G401 (cell line): Measurements from ENCODE around the gene RNU7-1. TPM values are rescaled to one million over a fixed set of nuclear protein-coding genes. Genes with fewer than 3 reads are reported as not detected.

Source experiments
- DNase-seq: peaks from one replicate; pipeline ENCODE4 v3.0.0-alpha.2; 2015; ENCODE audit warnings: low spot score
- in situ Hi-C: cut with HindIII; loops from 2 replicates; pipeline ENCODE4 v1.10.0; 2016; ENCODE audit warnings: low sequenced_read_pairs, mixed read lengths
- total RNA-seq: library from RNA; depleted of rRNA; stranded (reverse); fragments of >200 nt; shearing (Covaris generic); gene quantifications from 2 replicates; pipeline ENCODE4 v1.2.3, GENCODE V29; 2014

The RNU7-1 gene
- total RNA-seq, 1 experiment from 2014 or later = not detected

DNA sequence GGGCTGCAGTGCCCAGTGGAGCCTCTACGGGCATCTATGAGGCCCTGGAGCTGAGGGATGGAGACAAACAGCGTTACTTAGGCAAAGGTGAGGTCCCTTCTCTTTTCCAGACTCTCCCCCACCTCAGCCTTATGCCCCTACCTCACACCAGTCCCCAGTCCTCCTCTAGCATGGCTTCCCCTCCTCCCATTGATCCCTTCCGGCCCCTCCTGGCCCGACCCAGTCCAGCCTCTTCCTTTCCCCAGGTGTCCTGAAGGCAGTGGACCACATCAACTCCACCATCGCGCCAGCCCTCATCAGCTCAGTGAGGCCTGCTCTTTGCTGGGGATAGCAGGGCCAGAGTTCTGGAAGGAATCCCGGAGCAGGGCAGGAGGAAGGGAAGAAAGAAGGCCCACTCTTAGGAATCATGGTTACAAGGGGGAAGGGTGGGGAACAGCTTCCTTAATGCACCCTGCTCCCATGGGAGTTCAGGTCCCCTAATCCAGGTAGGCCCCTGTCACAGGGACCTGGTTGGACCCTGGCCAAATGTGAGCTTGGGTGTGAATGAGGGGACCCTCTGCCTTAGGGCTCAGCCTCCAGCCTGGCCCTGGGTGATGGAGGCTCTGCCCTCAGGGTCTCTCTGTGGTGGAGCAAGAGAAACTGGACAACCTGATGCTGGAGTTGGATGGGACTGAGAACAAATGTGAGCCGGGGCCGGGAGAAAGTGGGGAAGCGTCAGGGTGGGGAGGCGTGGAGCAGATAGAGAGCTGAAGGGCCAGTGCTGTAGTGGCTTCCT lies 27.0 kb upstream of the RNU7-1 start:
- in situ Hi-C loops = no loop called here
- no peak for DNase-seq

DNA sequence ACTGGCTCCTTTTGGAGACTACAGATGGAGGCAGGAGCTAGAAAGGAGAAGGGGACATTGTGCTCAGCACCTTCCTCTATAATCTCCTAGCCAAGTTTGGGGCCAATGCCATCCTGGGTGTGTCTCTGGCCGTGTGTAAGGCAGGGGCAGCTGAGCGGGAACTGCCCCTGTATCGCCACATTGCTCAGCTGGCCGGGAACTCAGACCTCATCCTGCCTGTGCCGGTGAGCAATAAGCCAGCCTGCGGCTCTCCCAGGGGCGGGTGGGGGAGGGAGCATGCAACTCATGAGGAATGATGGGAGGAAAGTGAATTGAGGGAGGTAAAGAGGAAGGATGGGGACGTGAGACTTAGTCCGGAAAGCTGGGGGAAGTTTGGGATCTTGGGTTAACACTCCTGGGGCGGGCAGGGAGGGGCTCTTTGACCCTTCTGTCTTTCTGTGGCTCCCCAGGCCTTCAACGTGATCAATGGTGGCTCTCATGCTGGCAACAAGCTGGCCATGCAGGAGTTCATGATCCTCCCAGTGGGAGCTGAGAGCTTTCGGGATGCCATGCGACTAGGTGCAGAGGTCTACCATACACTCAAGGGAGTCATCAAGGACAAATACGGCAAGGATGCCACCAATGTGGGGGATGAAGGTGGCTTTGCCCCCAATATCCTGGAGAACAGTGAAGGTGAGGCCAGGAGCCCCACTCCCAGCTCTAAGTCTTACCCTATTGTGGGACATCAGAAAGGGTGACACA lies 26.0 kb upstream of the RNU7-1 start:
- in situ Hi-C loops = no loop called here

DNA sequence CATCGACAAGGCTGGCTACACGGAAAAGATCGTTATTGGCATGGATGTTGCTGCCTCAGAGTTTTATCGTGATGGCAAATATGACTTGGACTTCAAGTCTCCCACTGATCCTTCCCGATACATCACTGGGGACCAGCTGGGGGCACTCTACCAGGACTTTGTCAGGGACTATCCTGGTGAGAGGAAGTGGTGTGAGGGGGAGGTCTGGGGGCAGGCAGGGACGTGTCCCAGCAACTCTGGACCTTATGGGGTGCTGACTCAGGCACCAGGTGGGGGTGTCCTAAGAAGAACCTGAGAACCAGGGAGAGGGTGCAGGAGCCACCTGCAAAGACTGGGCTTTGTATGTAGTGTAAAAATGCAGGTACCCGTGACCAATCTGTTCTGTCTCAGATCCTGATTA lies 24.0 kb upstream of the RNU7-1 start:
- no peak for DNase-seq
- in situ Hi-C loops = no loop called here

More for the DNA sequence above, 26.0 kb upstream of the RNU7-1 start:
- DNase-seq = no peak

DNA sequence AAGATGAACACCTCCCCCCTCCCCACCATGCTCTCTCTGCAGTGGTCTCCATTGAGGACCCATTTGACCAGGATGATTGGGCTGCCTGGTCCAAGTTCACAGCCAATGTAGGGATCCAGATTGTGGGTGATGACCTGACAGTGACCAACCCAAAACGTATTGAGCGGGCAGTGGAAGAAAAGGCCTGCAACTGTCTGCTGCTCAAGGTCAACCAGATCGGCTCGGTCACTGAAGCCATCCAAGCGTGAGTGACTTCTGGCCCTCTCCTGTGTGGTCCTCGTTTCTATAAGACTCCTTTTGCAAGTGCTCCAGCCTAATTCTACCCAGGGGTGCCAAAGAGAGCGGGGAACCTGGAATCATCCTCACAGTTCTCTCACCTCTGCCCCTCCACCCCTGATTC lies 22.1 kb upstream of the RNU7-1 start:
- no peak for DNase-seq
- in situ Hi-C loops = no loop called here

DNA sequence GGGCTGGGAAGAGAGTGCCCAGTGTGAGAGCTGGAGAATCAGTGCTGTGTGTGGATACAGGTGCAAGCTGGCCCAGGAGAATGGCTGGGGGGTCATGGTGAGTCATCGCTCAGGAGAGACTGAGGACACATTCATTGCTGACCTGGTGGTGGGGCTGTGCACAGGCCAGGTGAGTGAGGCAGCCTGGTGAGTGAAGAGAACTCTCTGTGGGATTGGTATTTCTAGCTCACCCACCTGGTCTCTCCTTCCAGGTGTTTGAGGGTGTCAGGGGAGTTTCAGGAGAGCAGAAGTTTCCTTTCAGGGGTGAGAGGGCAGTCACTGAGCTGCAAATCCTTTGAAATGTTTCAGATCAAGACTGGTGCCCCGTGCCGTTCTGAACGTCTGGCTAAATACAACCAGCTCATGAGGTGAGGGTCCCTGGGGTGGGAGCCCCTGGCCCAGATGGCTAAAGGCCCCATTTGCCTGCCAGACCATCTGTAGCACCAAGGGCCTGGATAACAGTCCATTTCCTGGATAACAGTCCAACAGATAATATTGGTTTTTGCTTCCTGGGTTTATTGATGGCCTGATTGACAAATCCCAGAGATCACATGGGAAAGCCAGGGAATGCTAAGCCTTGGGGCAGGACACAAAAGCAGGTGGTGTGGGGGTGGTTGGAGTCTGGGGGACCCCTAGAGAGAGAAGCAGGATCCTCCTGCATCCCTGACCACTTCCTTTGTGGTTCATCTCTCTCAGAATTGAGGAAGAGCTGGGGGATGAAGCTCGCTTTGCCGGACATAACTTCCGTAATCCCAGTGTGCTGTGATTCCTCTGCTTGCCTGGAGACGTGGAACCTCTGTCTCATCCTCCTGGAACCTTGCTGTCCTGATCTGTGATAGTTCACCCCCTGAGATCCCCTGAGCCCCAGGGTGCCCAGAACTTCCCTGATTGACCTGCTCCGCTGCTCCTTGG lies 21.3 kb upstream of the RNU7-1 start:
- no peak for DNase-seq

DNA sequence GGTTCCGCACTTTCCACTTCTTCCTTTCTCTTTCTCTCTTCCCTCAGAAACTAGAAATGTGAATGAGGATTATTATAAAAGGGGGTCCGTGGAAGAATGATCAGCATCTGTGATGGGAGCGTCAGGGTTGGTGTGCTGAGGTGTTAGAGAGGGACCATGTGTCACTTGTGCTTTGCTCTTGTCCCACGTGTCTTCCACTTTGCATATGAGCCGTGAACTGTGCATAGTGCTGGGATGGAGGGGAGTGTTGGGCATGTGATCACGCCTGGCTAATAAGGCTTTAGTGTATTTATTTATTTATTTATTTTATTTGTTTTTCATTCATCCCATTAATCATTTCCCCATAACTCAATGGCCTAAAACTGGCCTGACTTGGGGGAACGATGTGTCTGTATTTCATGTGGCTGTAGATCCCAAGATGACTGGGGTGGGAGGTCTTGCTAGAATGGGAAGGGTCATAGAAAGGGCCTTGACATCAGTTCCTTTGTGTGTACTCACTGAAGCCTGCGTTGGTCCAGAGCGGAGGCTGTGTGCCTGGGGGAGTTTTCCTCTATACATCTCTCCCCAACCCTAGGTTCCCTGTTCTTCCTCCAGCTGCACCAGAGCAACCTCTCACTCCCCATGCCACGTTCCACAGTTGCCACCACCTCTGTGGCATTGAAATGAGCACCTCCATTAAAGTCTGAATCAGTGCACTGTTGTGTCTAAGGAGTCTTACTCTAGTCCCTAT lies 20.4 kb upstream of the RNU7-1 start:
- DNase-seq = no peak
- in situ Hi-C loops = no loop called here

More for the DNA sequence above, 21.3 kb upstream of the RNU7-1 start:
- in situ Hi-C loops = no loop called here

DNA sequence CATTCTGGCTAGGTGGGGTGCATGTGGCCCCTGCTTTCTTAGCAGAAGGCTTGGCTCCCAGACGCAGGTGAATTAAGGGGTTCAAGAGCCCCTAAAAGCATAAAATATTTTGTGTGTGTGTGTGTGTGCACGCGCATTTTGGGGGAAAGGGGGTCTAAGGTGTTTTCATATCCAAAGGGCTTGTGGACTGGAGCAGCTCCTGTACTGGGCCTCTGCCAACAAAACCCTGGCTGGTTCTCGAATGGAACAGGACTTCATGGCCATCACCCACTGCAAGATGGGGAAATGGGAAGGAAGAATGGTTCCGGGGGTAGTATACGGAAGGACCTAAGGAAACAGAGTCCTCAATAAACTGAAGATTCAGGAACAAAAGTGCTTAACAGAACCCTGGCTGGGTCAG lies 19.8 kb upstream of the RNU7-1 start:
- in situ Hi-C loops = no loop called here
- DNase-seq = peak; percentile 57

DNA sequence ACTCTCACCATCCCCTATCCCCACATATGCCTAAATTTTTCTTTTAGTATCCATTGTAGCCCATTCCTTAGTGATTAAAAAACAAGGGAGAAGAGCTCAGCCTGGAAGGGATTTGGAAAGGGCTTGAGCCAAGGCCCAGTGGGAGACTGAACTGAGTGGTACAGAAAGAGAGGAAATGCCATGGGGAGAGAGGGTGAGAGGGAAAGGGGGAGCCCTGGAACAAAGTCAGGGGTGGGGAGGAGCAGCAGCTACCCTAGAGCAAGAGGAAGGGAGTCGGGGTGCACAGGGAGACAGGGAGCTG lies 18.4 kb upstream of the RNU7-1 start:
- no peak for DNase-seq
- in situ Hi-C loops = no loop called here

DNA sequence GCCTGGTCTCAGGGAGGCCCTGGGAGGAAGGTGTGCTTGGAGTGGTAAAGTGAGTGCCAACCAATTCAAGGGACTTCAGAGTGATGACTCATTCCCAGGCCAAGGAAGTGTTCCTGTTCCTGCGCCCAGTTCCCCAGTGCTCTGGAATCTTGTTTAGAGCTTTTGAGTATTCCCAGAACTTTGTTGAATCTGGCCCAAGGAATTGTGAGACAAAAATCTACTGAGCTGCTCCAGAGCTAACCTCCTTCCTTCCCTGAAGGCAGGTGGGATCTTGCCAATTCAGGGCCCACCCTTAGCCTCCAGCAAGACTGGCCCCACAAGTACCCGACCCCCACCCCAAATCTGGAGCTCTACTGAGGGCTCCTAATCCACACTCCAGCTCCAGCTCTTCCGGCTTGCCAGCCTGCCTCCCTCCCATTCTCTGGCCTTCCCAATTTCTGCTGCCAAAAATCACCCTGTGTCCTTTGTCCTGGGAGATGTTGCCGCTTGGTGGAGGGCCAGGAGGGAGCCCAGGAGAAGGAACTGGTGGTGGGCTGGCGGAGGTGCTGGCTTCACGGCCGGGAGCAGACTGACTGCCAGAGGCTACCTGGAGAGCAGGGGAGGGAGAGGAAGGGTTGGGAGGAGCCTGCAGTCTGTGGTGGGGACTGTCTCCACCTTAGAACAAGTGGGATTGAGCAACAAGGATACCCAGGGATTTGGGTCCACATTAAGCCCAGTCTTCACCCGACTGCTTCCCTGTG lies 17.9 kb upstream of the RNU7-1 start:
- in situ Hi-C loops = no loop called here
- peak; percentile 94 for DNase-seq

DNA sequence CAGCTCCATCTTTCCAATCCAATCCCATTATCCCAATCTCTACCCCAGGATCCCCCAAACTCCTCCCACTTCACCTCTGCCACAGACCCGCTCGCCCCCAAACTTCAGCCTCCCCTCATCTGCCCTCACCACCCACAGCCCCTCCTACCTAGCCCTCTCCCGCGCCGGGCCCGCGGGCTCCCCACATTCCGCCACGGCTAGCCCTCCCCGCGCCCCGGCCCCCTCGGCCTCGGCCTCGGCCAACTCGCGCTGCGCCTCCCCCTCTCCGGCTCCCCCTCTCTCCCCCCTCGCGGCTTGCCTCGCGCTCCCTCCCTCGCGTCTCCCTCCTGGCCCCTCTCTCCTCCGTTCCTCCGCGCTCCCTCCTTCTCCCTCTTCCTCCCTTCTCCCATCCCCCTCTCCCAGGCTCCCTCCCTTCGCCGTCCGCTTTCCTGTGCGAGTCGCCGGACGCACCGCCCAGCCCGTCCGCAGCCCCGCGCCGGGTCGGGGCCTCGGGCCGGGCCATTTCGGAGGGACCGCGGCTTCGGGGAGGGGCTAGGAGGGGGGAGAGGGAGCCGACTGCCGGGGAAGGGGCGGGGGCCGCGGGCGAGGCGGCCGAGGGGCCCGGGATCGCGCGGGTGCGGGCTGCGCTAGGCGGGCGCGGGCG lies 16.1 kb upstream of the RNU7-1 start, which contains the start of gene ATN1:
TSS of gene ATN1 (plus strand) at position 581 of the 643 bp plus-strand sequence. CDS start 6,043 bp downstream, outside the sequence.
- in situ Hi-C loops = no loop called here
- peak; percentile 87 for DNase-seq

DNA sequence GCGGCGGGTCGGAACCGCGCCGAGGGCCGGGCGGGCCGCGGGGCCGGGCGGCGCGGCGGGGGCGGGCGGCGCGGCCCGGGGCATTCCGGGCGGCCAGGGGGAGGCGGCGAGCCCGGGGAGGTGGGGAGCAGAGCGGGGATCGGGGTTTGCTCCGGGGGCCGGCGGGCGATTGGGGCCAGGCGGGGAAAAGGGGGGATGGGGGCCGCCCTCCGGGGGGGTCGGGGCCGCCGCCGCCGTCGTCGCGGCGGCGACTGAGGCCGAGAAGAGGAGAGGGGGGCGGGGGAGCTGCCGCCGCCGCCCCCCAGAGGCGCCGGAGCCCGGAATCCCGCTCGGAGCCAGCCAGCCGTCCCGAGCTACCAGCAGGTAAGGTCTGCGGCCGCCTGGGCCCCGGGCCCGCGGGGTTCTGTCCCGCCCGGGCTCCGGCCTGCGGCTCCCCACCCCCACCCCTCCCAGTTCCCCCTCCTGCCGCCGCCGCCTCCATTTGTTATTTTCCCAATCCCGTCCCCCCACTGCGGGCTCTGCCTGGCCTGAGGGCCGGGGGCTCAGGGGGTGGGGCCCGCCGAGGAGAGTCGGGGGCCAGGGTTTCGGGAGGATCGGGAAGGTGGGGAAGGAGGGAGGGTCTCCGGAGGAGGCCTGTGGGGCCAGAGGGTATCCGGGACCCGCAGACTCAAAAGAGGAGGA lies 15.5 kb upstream of the RNU7-1 start:
- DNase-seq = no peak
- in situ Hi-C loops = no loop called here

DNA sequence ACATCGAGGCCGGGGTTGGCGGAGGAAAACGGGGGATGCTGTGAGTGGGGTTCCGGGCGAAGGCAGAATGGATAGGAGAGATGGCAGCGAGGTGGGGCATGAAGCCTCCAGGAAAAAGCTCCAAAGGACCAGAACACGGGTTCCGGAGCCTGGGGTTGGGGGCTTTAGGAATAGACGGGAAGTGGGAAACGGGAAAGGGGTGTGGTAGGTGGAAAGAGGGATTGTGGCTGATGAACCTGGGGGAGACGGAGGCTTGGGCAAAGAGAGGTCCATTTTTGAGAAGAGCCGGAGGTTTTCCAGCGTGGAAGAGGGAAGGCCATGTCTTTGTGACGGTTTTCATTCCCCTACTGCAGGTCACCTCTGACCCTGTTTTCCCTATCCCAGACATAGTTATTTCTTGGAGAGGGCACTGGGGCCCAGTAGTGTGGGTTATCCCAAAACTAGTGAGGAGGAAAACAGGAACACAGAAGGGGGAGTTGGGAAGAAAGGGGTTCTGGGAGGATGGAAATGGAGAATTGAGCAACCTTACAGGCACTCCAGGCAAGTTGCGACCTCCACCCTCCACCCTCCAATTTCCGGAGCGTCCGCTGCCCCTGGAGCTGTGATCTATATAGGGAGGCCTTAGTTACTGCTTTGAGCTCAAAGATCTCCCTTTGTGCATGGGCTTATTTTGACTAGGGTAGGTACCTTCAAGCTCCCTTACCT lies 14.8 kb upstream of the RNU7-1 start:
- in situ Hi-C loops = no loop called here

DNA sequence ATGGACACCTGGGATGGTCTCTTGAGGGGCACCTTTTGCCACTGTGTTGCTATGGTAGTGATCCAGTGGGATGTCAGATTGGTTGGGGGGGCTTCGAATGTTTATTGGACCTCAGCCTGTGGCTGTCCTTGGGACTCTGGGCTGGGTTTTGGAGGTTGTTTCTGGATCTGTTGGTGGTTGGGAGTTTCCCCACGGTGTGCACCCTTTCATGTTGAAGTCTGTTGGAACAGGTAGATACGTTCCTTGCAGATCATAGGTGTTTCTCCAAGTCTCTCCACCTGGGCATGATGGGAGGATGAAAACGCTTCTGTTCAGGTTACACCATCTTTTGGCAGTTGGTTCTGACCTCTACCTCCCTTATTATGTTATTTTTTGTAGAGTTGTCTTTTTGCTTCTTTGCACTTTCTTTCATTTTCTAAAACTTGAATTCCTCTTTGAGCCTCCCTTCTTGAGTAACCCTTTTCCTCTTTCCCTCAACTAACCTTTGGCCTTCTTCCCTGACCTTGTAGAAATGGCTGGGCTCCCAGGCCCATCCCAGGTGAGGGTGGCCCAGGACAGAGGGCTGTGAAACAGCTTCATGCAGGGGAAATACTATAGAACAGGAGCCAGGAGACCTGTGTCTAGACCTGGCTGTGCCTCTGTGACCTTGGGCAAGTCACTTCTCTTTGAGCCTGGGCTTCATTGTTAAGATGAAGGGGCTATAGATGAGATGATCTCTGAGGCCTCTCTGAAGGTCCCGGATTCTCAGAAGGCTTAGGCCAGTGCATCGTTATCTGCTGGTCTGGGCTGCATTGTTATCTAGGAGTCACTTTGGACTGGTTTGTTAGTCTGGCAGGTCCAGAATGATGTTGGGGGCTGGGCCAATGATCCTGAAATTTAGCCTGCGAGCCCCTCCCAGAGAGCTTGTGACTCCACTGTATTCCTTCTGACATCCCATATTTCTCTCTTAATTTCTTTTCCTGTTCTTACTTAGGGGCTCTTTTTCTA lies 13.9 kb upstream of the RNU7-1 start:
- no peak for DNase-seq
- in situ Hi-C loops = no loop called here

More for the DNA sequence above, 14.8 kb upstream of the RNU7-1 start:
- no peak for DNase-seq

DNA sequence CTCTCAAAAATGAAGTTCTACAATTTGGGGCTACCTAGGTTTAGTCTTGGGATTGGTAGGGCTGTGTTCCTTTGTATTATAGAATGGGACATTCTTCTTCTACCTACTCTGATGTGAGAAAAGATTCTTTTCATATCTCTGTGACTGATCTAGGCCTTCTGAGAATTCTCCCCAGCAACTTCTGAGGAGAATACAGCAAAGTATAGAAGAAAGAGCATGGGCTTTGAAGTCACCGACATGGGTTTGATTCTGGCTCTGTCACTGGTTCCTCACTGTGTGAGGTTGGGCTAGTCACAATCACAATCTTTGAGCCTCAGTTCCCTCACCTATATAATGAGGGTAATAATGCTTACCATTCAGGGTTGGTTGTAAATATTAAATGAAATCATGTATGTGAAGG lies 10.8 kb upstream of the RNU7-1 start:
- in situ Hi-C loops = no loop called here
- no peak for DNase-seq

DNA sequence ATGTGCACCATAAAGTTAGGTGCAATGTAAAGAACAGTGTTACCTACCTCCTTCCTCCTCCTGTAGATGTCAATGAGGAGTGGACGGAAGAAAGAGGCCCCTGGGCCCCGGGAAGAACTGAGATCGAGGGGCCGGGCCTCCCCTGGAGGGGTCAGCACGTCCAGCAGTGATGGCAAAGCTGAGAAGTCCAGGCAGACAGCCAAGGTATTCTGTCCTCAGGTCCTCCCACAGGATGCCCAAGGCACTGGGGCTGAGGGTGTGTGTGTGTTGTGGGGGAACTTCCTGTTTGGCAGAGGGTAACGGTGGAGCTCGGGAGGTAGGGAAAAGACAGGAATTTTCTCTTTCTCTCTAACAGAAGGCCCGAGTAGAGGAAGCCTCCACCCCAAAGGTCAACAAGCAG lies 9.5 kb upstream of the RNU7-1 start:
- no peak for DNase-seq

More for the DNA sequence above, 9.5 kb upstream of the RNU7-1 start:
- in situ Hi-C loops = no loop called here
